Osteoblast (primary cell): Measurements from ENCODE around the gene PTPRR. TPM values are rescaled to one million over a fixed set of nuclear protein-coding genes. Genes with fewer than 3 reads are reported as not detected.
"Not testable (repeated sequence)": the region's sequence is repeated elsewhere in the genome, so short reads cannot be mapped to it uniquely, and the experiment has no call there.

Source experiments
- DNase-seq: peaks from one replicate; pipeline ENCODE4 v3.0.0; 2011; ENCODE audit warnings: low spot score, mixed read lengths; ENCODE audit not compliant: insufficient read length; ENCODE audit errors: missing footprints
- H2AFZ ChIP-seq: 2 replicates; pipeline ENCODE4 v1.6.0; 2011; ENCODE audit warnings: mild to moderate bottlenecking, low read length
- H3K27ac ChIP-seq: 2 replicates; pipeline ENCODE4 v1.5.1; 2011; ENCODE audit warnings: mild to moderate bottlenecking, low read depth, low read length, moderate library complexity
- H3K27me3 ChIP-seq: 2 replicates; pipeline ENCODE4 v1.6.0; 2012; ENCODE audit warnings: mild to moderate bottlenecking, control low read depth, inconsistent platforms, low read length, moderate library complexity; ENCODE audit not compliant: insufficient read depth
- H3K36me3 ChIP-seq: 2 replicates; pipeline ENCODE4 v1.5.1; 2011; ENCODE audit warnings: mild to moderate bottlenecking, low read length, control low read depth, moderate library complexity; ENCODE audit not compliant: insufficient read depth
- H3K4me1 ChIP-seq: 2 replicates; pipeline ENCODE4 v1.5.1; 2011; ENCODE audit warnings: mild to moderate bottlenecking, low read length, control low read depth, moderate library complexity; ENCODE audit not compliant: insufficient read depth
- H3K4me2 ChIP-seq: 2 replicates; pipeline ENCODE4 v1.6.0; 2011; ENCODE audit warnings: mild to moderate bottlenecking, low read length; ENCODE audit not compliant: insufficient read depth
- H3K4me3 ChIP-seq: fragments of 200-600 bp; sonication (generic); 3 replicates; pipeline ENCODE4 v1.5.1; 2012; ENCODE audit warnings: mild to moderate bottlenecking, low read length, inconsistent platforms; ENCODE audit not compliant: insufficient read depth
- H3K79me2 ChIP-seq: 2 replicates; pipeline ENCODE4 v1.6.0; 2012; ENCODE audit warnings: mild to moderate bottlenecking, low read length, control low read depth, inconsistent platforms; ENCODE audit not compliant: insufficient read depth
- H3K9me3 ChIP-seq: 2 replicates; pipeline ENCODE4 v1.5.1; 2011; ENCODE audit warnings: low read depth, low read length, control low read depth
- H4K20me1 ChIP-seq: 2 replicates; pipeline ENCODE4 v1.6.0; 2012; ENCODE audit warnings: mild to moderate bottlenecking, low read length, control low read depth; ENCODE audit not compliant: insufficient read depth
- CTCF ChIP-seq: IDR thresholded peaks from 2 replicates; pipeline ENCODE4 v1.5.1; 2011; ENCODE audit warnings: mild to moderate bottlenecking, low read depth, low read length, moderate library complexity; ENCODE audit errors: extremely low read depth
- total RNA-seq: library from RNA; depleted of rRNA; stranded (reverse); fragments of >200 nt; gene quantifications from 2 replicates; pipeline ENCODE4 v1.2.3, GENCODE V29; 2012

Gene PTPRR
- total RNA-seq, 1 donor = not detected

GRCh38 chr12:70739756-70740155, 180.8 kb downstream of the PTPRR start:
- TF ChIP-seq CTCF = no peak
- no peak for DNase-seq
- Histone ChIP-seq H4K20me1 (no peaks in the 10 kb centered on the region), H3K9me3 (no peaks in the 10 kb centered on the region), H3K36me3 (no peaks in the 10 kb centered on the region), H3K27ac (no peak overlapping the region), H3K27me3 (peaks cover 18% of the 10 kb centered on the region), H3K79me2 (no peaks in the 10 kb centered on the region), H3K4me3 (no peak overlapping the region), H3K4me2 (no peak overlapping the region), H2AFZ (no peak overlapping the region), H3K4me1 (no peaks in the 10 kb centered on the region)

GRCh38 chr12:70736351-70737133, 184.0 kb downstream of the PTPRR start:
- Histone ChIP-seq H3K27ac (no peak overlapping the region), H4K20me1 (no peaks in the 10 kb centered on the region), H2AFZ (no peak overlapping the region), H3K4me3 (no peak overlapping the region), H3K4me2 (no peak overlapping the region), H3K79me2 (no peaks in the 10 kb centered on the region), H3K27me3 (peaks cover 9% of the 10 kb centered on the region), H3K36me3 (no peaks in the 10 kb centered on the region), H3K9me3 (no peaks in the 10 kb centered on the region), H3K4me1 (no peaks in the 10 kb centered on the region)
- DNase-seq = no peak
- no peak for TF ChIP-seq CTCF

GRCh38 chr12:70735197-70735596, 185.3 kb downstream of the PTPRR start:
- H4K20me1 ChIP-seq, H3K4me2 ChIP-seq: not testable (repeated sequence)

GRCh38 chr12:70733385-70733784, 187.2 kb downstream of the PTPRR start:
- H3K9me3 ChIP-seq = no peaks in the 10 kb centered on the region
- no peaks in the 10 kb centered on the region for H3K4me1 ChIP-seq
- TF ChIP-seq CTCF = peak; percentile 72
- H3K4me2 ChIP-seq = no peak overlapping the region
- no peak overlapping the region for H3K27ac ChIP-seq
- no peak overlapping the region for H3K4me3 ChIP-seq
- H3K79me2 ChIP-seq = no peaks in the 10 kb centered on the region
- no peaks in the 10 kb centered on the region for H4K20me1 ChIP-seq
- peak; percentile 85 for DNase-seq
- no peaks in the 10 kb centered on the region for H3K36me3 ChIP-seq
- H3K27me3 ChIP-seq = peaks cover 2% of the 10 kb centered on the region
- no peak overlapping the region for H2AFZ ChIP-seq

More at GRCh38 chr12:70735197-70735596, 185.3 kb downstream of the PTPRR start:
- not testable (repeated sequence) for H3K9me3 ChIP-seq, H3K4me1 ChIP-seq, H3K27me3 ChIP-seq, H3K79me2 ChIP-seq, H2AFZ ChIP-seq, DNase-seq, H3K27ac ChIP-seq, H3K36me3 ChIP-seq, H3K4me3 ChIP-seq
